ENCODE results near the gene UCP2.

UCP2 gene

GRCh38 chr11:73958521-73959141 is 24.0 kb downstream of the UCP2 start:
- TF ChIP-seq CEBPB (IDR thresholded peaks at IDR 0.05) = no peak
- no peak for TF ChIP-seq ZBTB7A (IDR thresholded peaks at IDR 0.05; ENCODE audit: low read depth)

- TF ChIP-seq USF1 (IDR thresholded peaks at IDR 0.05) = no peak
- TF ChIP-seq, protein P1, sequence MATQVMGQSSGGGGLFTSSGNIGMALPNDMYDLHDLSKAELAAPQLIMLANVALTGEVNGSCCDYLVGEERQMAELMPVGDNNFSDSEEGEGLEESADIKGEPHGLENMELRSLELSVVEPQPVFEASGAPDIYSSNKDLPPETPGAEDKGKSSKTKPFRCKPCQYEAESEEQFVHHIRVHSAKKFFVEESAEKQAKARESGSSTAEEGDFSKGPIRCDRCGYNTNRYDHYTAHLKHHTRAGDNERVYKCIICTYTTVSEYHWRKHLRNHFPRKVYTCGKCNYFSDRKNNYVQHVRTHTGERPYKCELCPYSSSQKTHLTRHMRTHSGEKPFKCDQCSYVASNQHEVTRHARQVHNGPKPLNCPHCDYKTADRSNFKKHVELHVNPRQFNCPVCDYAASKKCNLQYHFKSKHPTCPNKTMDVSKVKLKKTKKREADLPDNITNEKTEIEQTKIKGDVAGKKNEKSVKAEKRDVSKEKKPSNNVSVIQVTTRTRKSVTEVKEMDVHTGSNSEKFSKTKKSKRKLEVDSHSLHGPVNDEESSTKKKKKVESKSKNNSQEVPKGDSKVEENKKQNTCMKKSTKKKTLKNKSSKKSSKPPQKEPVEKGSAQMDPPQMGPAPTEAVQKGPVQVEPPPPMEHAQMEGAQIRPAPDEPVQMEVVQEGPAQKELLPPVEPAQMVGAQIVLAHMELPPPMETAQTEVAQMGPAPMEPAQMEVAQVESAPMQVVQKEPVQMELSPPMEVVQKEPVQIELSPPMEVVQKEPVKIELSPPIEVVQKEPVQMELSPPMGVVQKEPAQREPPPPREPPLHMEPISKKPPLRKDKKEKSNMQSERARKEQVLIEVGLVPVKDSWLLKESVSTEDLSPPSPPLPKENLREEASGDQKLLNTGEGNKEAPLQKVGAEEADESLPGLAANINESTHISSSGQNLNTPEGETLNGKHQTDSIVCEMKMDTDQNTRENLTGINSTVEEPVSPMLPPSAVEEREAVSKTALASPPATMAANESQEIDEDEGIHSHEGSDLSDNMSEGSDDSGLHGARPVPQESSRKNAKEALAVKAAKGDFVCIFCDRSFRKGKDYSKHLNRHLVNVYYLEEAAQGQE (IDR thresholded peaks at IDR 0.05; ENCODE audit: low read depth) = no peak
- TF ChIP-seq NFIC (IDR thresholded peaks at IDR 0.05) = no peak
- TF ChIP-seq CEBPB (IDR thresholded peaks at IDR 0.05) = no peak
- TF ChIP-seq TAF1 (IDR thresholded peaks at IDR 0.05; ENCODE audit: low read depth) = no peak
- TF ChIP-seq TCF12 (IDR thresholded peaks at IDR 0.05; ENCODE audit: low read depth) = no peak
- no peak for TF ChIP-seq CREB1 (IDR thresholded peaks at IDR 0.05; ENCODE audit: low read depth)
- no peak for TF ChIP-seq YY1 (IDR thresholded peaks at IDR 0.05; ENCODE audit: low read depth)
- no peak for TF ChIP-seq EGR1 (IDR thresholded peaks at IDR 0.05)
- TF ChIP-seq MAX (IDR thresholded peaks at IDR 0.05) = no peak
- no peak for TF ChIP-seq ZBTB7A (IDR thresholded peaks at IDR 0.05; ENCODE audit: low read depth)
- TF ChIP-seq RAD21 (IDR thresholded peaks at IDR 0.05; ENCODE audit: low read depth) = no peak
- no peak for TF ChIP-seq EP300 (IDR thresholded peaks at IDR 0.05; ENCODE audit: borderline replicate concordance)
- no peak for TF ChIP-seq FOXM1 (IDR thresholded peaks at IDR 0.05; ENCODE audit: borderline replicate concordance, low read depth)
- TF ChIP-seq TEAD4 (IDR thresholded peaks at IDR 0.05) = no peak
Observed at GRCh38 chr11:73957654-73958361, 24.8 kb downstream of the UCP2 start.

DNA sequence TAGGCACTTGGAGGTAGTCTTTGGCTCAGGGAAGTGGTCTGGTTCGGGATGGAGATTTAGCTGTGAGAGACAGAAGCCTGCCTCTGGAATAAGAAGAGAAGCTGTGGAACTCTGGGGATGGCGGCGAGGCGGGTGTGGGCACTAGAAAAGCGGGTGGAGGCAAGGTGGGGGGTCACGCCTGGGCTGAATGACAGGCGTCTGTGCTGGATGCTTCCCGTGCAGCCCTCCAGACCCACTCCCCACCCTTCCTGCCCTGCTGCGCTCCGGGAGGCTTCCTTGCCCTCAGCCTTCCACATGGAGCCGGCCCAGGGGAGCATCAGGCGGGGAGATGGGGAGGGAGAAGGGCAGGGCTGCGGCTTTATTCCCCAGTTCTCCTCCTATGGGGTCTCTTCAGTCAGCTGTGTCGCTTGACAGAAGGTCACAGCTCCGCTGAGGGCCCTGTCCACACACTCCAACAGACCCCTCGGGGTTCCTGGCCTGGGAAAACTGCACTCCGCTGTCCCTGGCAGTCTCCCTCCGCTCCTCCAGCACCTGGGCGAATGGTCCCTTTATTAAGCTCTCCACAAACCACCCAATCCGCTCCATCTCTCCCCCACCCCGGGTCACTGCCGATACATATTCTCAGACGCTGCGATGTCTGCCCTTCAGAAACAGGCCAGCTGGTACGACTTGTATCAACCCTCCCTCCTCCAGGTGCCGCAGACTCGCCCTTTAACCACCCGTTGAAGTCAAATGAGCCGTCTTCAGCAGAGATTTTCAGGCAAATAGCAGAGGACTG is 25.6 kb downstream of the UCP2 start:
- TF ChIP-seq CEBPB (IDR thresholded peaks at IDR 0.05) (no peak), FOXM1 (IDR thresholded peaks at IDR 0.05; ENCODE audit: borderline replicate concordance, low read depth) (no peak), ZBTB7A (IDR thresholded peaks at IDR 0.05; ENCODE audit: low read depth) (no peak), TAF1 (IDR thresholded peaks at IDR 0.05; ENCODE audit: low read depth) (no peak), YY1 (IDR thresholded peaks at IDR 0.05; ENCODE audit: low read depth) (no peak), EGR1 (IDR thresholded peaks at IDR 0.05) (no peak), RAD21 (IDR thresholded peaks at IDR 0.05; ENCODE audit: low read depth) (no peak), USF1 (IDR thresholded peaks at IDR 0.05) (no peak), TEAD4 (IDR thresholded peaks at IDR 0.05) (no peak), TCF12 (IDR thresholded peaks at IDR 0.05; ENCODE audit: low read depth) (no peak), MAX (IDR thresholded peaks at IDR 0.05) (no peak), EP300 (IDR thresholded peaks at IDR 0.05; ENCODE audit: borderline replicate concordance) (no peak), CREB1 (IDR thresholded peaks at IDR 0.05; ENCODE audit: low read depth) (no peak), NFIC (IDR thresholded peaks at IDR 0.05) (no peak)
- TF ChIP-seq, protein P1 (IDR thresholded peaks at IDR 0.05; ENCODE audit: low read depth) = no peak

DNA sequence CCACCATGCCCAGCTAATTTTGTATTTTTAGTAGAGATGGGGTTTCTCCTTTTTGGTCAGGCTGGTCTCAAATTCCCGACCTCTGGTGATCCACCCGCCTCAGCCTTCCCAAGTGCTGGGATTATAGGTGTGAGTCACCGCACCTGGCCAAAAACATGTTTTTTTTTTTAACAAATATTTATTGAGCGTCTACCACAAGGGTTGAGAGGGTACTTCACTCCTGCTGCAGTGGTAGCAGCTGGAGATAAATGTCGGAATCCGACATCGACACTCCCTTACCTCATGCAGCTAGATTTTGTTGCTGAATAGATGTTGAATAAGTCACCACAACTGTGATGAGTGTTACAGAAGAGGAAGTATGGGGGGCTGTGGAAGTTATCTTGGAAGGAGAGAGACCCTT is 30.8 kb downstream of the UCP2 start:
- no peak for TF ChIP-seq YY1 (IDR thresholded peaks at IDR 0.05; ENCODE audit: low read depth)
- TF ChIP-seq, protein P1 (IDR thresholded peaks at IDR 0.05; ENCODE audit: low read depth) = no peak
- no peak for TF ChIP-seq EGR1 (IDR thresholded peaks at IDR 0.05)
- no peak for TF ChIP-seq EP300 (IDR thresholded peaks at IDR 0.05; ENCODE audit: borderline replicate concordance)
- TF ChIP-seq CREB1 (IDR thresholded peaks at IDR 0.05; ENCODE audit: low read depth) = no peak

All from Ishikawa (cell line).